PC-9 (cell line): ENCODE data around the gene SCEL.

Experiments
- EZH2 ChIP-seq: fragments of 200-600 bp; sonication (generic); IDR thresholded peaks from 2 replicates; pipeline ENCODE4 v1.8.0; 2017; ENCODE audit warnings: antibody characterized with exemption, low read depth
- TF ChIP-seq, protein P1 (sequence below): fragments of 200-600 bp; sonication (generic); conservative IDR thresholded peaks from 2 replicates; pipeline ENCODE4 v1.6.1; 2017; ENCODE audit warnings: mixed run types, antibody characterized with exemption, mild to moderate bottlenecking, moderate library complexity

DNA sequence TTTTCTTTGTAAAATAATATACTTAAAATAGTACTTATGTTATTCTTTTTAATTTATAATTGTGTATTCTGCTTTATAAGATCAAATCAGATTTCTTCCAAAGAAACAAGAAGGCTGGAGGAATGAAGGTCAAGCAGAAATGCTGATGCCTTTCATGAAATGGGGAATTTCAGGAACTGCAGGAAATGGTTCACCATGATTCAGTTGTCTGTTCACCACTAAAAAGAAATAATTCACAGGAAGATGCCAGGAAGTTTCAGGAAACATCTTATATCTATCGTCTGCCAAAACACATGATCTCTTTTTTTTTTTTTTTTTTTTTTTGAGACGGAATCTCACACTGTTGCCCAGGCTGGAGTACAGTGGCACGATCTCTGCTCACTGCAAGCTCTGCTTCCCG lies 15.7 kb upstream of the SCEL start:
- TF ChIP-seq, protein P1, sequence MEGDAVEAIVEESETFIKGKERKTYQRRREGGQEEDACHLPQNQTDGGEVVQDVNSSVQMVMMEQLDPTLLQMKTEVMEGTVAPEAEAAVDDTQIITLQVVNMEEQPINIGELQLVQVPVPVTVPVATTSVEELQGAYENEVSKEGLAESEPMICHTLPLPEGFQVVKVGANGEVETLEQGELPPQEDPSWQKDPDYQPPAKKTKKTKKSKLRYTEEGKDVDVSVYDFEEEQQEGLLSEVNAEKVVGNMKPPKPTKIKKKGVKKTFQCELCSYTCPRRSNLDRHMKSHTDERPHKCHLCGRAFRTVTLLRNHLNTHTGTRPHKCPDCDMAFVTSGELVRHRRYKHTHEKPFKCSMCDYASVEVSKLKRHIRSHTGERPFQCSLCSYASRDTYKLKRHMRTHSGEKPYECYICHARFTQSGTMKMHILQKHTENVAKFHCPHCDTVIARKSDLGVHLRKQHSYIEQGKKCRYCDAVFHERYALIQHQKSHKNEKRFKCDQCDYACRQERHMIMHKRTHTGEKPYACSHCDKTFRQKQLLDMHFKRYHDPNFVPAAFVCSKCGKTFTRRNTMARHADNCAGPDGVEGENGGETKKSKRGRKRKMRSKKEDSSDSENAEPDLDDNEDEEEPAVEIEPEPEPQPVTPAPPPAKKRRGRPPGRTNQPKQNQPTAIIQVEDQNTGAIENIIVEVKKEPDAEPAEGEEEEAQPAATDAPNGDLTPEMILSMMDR: no peak
- no peak for TF ChIP-seq EZH2
